Kasumi-1 (cell line): ENCODE results near the gene SLC25A47.
"Not testable (repeated sequence)": the region's sequence is repeated elsewhere in the genome, so short reads cannot be mapped to it uniquely, and the experiment has no call there.

Experiments used
- DNase-seq, 2 experiments: peaks; one replicate each; lab custom pipeline; 2025; lab: John Stamatoyannopoulos, UW

SLC25A47 gene

GRCh38 chr14:100325231-100325632 lies 2.1 kb downstream of the SLC25A47 start:
- no peak for DNase-seq

DNA sequence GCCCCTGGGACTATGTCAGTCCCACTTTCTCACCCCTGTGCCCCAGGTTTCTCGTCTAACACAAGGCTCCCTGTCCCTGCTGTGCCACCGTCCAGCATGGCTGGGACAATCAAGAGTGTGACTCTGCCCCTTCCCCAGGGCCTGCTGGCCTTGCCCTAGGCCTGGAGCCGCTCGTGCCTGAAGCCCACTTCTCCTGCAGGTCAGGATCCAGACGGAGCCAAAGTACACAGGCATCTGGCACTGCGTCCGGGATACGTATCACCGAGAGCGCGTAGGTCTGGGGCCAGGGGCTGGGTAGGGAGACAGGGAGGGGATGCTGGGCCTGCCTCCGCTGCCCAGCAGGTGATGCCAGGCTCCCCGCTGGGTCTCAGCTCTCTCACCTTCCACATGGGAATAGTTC lies 2.8 kb downstream of the SLC25A47 start:
- no peak for DNase-seq

DNA sequence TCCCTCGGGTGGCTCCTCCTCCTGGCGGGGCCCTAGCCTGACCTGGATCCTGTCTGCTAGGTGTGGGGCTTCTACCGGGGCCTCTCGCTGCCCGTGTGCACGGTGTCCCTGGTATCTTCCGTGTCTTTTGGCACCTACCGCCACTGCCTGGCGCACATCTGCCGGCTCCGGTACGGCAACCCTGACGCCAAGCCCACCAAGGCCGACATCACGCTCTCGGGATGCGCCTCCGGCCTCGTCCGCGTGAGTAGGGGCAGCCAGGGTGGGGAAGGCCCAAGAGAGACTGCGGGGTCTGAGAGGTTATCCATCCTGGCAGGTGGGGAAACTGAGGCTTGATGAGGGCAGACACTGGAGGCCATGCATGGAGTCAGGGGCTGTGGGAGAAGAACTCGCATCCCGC lies 4.0 kb downstream of the SLC25A47 start:
- no peak for DNase-seq

- no peak for DNase-seq
Observed at GRCh38 chr14:100328495-100329163, 5.5 kb downstream of the SLC25A47 start.

DNA sequence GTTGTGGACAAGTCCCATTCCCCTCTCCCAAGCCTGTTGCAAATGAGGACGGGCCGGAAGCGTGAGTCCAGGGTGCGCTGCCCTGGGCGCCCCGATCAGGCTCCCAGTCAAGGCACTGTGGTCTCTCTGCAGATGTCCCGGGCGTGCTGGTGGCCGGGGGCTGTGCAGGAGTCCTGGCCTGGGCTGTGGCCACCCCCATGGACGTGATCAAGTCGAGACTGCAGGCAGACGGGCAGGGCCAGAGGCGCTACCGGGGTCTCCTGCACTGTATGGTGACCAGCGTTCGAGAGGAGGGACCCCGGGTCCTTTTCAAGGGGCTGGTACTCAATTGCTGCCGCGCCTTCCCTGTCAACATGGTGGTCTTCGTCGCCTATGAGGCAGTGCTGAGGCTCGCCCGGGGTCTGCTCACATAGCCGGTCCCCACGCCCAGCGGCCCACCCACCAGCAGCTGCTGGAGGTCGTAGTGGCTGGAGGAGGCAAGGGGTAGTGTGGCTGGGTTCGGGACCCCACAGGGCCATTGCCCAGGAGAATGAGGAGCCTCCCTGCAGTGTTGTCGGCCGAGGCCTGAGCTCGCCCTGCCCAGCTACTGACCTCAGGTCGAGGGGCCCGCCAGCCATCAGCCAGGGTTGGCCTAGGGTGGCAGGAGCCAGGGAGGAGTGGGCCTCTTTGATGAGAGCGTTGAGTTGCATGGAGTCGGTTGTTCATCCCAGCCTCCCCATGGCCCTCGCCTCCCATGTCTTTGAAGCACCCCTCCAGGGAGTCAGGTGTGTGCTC lies 6.3 kb downstream of the SLC25A47 start:
- no peak for DNase-seq

GRCh38 chr14:100330007-100330344 lies 6.8 kb downstream of the SLC25A47 start:
- DNase-seq: no peak

DNA sequence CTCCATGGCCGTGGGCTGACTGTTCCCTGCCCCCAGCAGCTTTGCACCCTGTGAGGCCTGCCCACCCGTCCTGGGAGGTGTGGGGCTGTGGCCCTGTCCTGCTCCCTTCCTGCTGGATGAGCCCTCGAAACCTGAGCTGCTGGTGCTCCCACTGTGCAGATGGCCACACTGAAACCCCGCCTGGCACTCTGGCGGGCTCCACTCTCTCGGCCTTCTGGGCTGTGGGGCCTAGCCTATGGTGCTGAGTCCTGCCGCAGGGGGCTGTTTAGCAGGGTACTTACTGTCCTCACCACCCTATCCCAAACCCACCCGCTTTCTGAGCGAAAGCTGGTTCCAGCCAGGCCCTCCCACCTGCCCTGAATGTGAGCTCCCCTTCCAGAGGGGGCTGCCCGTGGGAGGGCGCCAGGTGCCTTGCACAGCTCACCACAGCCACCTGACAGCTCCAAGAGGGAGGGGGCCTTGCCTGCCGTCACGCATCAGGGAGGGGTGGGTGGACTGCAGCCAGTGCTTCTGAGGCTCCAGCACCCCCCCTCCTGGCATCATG lies 7.3 kb downstream of the SLC25A47 start:
- no peak for DNase-seq

GRCh38 chr14:100332071-100332639 lies 9.0 kb downstream of the SLC25A47 start:
- DNase-seq: no peak

DNA sequence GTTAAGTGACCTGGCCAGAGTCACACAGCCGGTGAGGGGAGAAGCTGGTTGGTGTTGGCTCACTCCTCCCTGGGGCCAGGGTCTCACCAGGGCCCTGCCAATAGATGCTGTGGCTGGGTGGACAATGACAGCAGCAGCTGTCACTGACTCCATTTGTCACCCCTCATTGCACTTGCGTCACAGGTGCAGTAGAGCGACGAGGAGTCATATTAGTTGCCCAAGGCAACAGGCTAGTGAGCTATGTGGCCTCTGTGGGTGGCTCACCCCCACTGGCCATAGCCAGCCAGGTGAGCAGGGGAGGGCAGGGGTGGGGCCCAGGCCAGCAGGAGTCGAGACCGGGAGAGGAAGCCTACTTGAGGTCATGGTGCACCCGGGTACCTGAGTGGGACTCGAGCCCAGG lies 9.7 kb downstream of the SLC25A47 start:
- no peak for DNase-seq

GRCh38 chr14:100333311-100333710 lies 10.2 kb downstream of the SLC25A47 start:
- no peak for DNase-seq

- no peak for DNase-seq
Observed at GRCh38 chr14:100333827-100334226, 10.7 kb downstream of the SLC25A47 start.

DNA sequence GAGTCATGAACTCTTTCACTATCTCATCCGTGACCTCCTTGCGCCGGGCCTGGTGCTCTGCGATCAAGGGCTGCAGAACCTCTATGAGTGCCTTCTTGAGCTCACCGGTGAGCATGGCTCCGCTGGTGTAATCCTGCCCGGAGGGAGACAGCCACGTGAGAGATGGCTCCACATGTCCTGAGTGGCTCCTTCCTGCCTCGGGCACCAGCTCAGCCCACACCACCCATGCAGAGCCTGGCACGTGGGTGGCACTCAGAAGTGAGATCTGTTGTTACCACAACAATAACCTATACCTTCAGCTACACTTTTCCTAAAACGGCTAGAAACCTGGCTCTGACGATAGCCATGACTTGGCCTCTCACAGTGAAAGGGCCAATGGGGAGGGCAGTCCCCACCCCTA lies 11.8 kb downstream of the SLC25A47 start:
- no peak for DNase-seq

DNA sequence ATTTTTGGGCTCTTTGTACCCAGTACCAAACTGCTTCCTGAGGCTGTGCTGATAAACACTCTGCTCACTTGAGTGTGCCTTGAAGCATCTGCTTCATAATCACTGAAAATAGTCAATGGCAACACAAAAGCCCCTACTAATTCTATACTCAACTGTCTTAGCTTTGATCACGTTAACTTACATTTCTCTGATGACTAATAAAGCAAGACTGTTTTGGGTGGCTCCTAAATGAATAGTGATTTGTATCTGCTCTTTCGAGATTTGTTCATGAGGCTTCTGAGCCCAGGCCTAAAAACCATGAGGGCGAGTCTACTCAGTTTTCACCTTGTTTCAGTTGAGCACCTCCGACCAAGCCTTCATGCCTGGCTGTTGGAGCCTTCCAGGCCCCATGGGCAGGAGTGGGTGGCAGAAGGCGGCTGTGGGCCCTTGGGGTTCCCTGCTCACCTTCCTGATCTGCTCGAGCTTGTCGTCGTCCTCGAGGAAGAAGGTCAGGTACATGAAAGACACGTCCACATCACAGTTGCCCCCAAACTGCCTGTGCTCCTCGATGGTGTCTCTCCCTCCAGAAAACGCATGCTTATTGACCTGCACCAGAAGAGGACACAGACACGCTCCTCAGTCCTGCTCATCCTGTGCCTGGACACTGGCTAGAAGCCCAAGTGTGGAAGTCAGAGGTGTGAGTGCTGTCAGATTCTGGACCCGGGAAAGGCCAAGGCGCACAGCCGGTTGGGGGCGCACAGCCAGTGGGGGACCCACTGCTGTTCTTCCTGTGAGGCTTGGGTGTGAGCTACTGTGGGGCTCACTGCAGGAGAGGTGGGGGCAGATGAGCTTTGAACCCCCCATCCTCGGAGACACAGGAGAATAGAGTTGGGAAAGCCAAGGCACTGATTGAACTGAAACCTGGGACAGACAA lies 13.7 kb downstream of the SLC25A47 start:
- DNase-seq: no peak

GRCh38 chr14:100339766-100340422 lies 16.8 kb downstream of the SLC25A47 start:
- no peak for DNase-seq

GRCh38 chr14:100340423-100340813 lies 17.3 kb downstream of the SLC25A47 start:
- DNase-seq: no peak

DNA sequence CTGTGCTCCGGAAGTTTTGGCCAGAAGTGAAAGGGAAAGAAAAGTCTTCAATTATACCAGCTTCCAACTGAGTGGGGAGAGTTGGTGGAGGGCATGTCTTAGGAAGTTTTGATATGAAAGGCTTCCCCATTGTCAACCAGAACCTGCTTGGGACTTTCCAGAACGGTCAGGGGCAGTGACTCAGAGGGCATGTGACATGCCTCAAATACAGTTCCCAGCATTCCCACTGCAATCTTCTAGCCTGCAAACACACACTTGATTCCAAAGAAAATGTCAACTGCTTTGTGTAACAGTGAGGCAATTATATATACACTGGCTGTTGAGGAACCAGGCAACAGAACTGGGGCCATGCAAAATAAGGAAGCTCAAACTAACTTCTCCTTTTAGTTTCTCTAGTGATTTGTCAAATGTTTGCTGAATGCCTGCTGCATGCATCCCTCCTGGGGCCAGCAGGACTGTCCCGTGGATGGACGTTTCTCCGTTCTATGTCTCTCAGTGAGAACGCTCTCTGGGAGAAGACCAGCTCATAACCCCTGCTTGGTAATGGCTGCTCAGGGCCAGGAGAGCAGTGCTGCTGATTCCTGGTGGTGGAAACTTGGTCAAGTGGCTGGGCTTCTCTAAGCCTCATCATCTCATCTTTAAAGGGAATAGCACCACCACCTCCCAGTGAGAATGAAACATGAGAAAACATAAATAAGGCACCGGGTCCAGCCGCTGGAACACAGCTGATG lies 18.3 kb downstream of the SLC25A47 start:
- peak; percentile 94 to 96 for DNase-seq

GRCh38 chr14:100342195-100342594 lies 19.1 kb downstream of the SLC25A47 start:
- no peak for DNase-seq

GRCh38 chr14:100342826-100343225 lies 19.7 kb downstream of the SLC25A47 start:
- not testable (repeated sequence) for DNase-seq

GRCh38 chr14:100344657-100345056 lies 21.5 kb downstream of the SLC25A47 start:
- not testable (repeated sequence) for DNase-seq

- DNase-seq: no peak
Observed at GRCh38 chr14:100345711-100346110, 22.6 kb downstream of the SLC25A47 start.
